ENCODE measurements around the gene FXYD6.
"Not testable (repeated sequence)": the region's sequence is repeated elsewhere in the genome, so short reads cannot be mapped to it uniquely, and the experiment has no call there.

FXYD6 gene

GRCh38 chr11:117876341-117877119 is at the start of gene FXYD6:
Gene FXYD6, minus strand, starts transcription at chr11:117876658. Its CDS starts 33,882 bp downstream, at chr11:117842776.
- TF ChIP-seq CTCF (conservative IDR thresholded peaks at IDR 0.05) (no peak), ZFX (IDR thresholded peaks at IDR 0.05) (no peak)
- no peak within 1 kb of the TSS for H3K27ac ChIP-seq

- not testable (repeated sequence) for H3K27ac ChIP-seq
Observed at GRCh38 chr11:117926166-117926565, 49.7 kb upstream of the FXYD6 start.

GRCh38 chr11:117925198-117925925 is 48.9 kb upstream of the FXYD6 start:
- TF ChIP-seq ZFX (IDR thresholded peaks at IDR 0.05) (no peak), CTCF (conservative IDR thresholded peaks at IDR 0.05) (no peak)
- no peak overlapping the region for H3K27ac ChIP-seq

GRCh38 chr11:117924631-117925170 is 48.2 kb upstream of the FXYD6 start:
- no peak for TF ChIP-seq CTCF (conservative IDR thresholded peaks at IDR 0.05)
- TF ChIP-seq ZFX (IDR thresholded peaks at IDR 0.05): no peak
- no peak overlapping the region for H3K27ac ChIP-seq

- TF ChIP-seq ZFX (IDR thresholded peaks at IDR 0.05) (no peak), CTCF (conservative IDR thresholded peaks at IDR 0.05) (no peak)
- H3K27ac ChIP-seq: no peak overlapping the region
Observed at GRCh38 chr11:117923773-117924172, 47.3 kb upstream of the FXYD6 start.

- TF ChIP-seq ZFX (IDR thresholded peaks at IDR 0.05): no peak
- no peak for TF ChIP-seq CTCF (conservative IDR thresholded peaks at IDR 0.05)
- H3K27ac ChIP-seq: no peak overlapping the region
Observed at GRCh38 chr11:117923275-117923674, 46.8 kb upstream of the FXYD6 start.

- no peak overlapping the region for H3K27ac ChIP-seq
- no peak for TF ChIP-seq CTCF (conservative IDR thresholded peaks at IDR 0.05)
- no peak for TF ChIP-seq ZFX (IDR thresholded peaks at IDR 0.05)
Observed at GRCh38 chr11:117921893-117922292, 45.4 kb upstream of the FXYD6 start.

Data from C4-2B (cell line).